Measurements from ENCODE around the gene SCGB1C2. TPM values are rescaled to one million over a fixed set of nuclear protein-coding genes. Genes with fewer than 3 reads are reported as not detected.
A peak's percentile ranks its signal among the peaks of the same experiment; 100 is the strongest.

The SCGB1C2 gene
- total and polyA plus RNA-seq, 7 donors = not detected

DNA sequence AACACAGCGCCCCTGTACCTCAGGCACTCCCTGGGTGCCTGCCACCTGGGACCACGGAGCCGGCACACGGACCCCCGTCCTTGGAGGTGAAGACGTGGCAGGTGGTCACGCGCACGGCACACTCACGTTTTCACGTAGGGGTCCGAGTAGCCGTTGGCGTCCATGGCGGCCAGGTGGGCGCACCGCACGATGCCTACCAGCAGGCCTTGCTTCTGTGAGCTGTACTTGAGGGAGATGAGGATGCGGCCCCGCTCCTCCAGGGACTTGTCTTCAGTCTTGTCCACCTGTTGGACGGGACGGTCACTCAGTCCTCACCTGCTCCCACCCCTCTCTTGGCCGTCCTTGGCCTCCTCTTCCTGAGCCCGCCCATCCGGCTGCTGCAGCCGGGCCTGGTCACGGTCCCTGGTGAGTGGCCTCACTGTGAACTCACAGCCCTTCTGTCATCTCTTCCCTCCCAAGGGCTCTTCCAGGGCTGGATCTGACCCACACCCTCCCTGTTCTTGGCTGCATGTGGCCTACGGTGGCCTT, 18.8 kb downstream of the SCGB1C2 start:
- ATAC-seq = no peak
- no peaks in the 10 kb centered on the region for H3K4me1 ChIP-seq
- no peaks in the 10 kb centered on the region for H3K9me3 ChIP-seq
- intact Hi-C loops (cut with DNase I) = no loop called here
- peak; percentile 13 to 25 for DNase-seq
- TF ChIP-seq, protein P1, sequence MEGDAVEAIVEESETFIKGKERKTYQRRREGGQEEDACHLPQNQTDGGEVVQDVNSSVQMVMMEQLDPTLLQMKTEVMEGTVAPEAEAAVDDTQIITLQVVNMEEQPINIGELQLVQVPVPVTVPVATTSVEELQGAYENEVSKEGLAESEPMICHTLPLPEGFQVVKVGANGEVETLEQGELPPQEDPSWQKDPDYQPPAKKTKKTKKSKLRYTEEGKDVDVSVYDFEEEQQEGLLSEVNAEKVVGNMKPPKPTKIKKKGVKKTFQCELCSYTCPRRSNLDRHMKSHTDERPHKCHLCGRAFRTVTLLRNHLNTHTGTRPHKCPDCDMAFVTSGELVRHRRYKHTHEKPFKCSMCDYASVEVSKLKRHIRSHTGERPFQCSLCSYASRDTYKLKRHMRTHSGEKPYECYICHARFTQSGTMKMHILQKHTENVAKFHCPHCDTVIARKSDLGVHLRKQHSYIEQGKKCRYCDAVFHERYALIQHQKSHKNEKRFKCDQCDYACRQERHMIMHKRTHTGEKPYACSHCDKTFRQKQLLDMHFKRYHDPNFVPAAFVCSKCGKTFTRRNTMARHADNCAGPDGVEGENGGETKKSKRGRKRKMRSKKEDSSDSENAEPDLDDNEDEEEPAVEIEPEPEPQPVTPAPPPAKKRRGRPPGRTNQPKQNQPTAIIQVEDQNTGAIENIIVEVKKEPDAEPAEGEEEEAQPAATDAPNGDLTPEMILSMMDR (IDR thresholded peaks at IDR 0.05) = no peak
- H3K4me3 ChIP-seq = no peak overlapping the region
- peaks cover 0 to 3% of the 10 kb centered on the region in 2 donors for H3K36me3 ChIP-seq (ENCODE audit: insufficient read depth in 1 of 2, low read depth in 1 of 2)
- peaks cover 0 to 9% (median 0%) of the 10 kb centered on the region in 3 donors for H3K27me3 ChIP-seq (ENCODE audit: insufficient read depth in 3 of 3, low read length in 2 of 3)
- no peak overlapping the region for H3K27ac ChIP-seq
- WGBS, 3 donors = 80 to 84% (median 83%) methylated on average over 28 of the region's 28 CpGs

DNA sequence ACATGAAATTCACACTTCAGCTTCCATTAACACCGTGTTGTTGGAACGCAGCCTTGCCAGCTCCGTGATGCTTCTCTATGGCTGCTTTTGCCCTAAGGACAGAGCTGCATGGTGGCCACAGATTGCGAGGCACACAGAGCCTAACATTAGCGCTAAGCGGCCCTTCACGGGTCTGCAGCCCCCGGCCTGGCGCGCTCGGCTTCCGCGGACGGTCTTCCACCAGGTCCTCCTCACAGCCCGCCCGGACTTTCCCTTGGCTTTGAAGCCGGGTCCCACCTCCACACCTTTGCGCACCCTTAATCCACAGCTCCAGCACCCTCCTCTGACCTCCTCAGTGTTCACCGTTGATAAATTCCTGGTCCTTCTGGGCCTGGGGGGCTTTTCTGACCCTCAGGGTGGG, 19.6 kb downstream of the SCGB1C2 start:
- TF ChIP-seq, protein P1 (IDR thresholded peaks at IDR 0.05) = no peak
- Histone ChIP-seq H3K4me1 (no peaks in the 10 kb centered on the region), H3K27me3 (ENCODE audit: insufficient read depth in 3 of 3, low read length in 2 of 3) (peaks cover 0 to 9% (median 0%) of the 10 kb centered on the region in 3 donors), H3K36me3 (ENCODE audit: insufficient read depth in 1 of 2, low read depth in 1 of 2) (no peaks in the 10 kb centered on the region), H3K27ac (no peak overlapping the region), H3K9me3 (no peaks in the 10 kb centered on the region), H3K4me3 (no peak overlapping the region)
- no peak for ATAC-seq
- DNase-seq = peak; percentile 11 to 36
- 87 to 94% (median 88%) methylated on average over 19 of the region's 19 CpGs for WGBS, 3 donors
- intact Hi-C loops (cut with DNase I) = no loop called here

DNA sequence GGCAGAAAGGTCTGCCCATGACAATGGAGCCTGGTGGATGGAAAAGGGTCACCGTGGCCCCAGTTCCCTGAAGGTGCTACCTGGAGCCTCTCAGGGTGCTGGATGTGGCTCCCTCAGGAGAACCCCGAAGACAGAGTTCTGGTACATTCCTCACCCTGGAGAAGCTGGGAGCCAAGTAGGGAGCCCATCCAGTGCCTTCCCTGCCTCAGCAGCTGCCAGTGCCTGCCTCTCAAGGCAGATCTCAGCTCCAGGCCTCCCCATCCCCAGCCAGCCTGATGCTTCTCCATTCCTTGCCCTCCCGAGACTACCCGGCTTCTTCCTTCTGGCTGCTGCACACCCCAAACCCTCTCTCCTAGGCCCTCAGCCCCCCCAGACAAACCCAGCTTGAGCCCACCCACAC, 20.5 kb downstream of the SCGB1C2 start:
- H3K36me3 ChIP-seq (ENCODE audit: insufficient read depth in 1 of 2, low read depth in 1 of 2) = no peaks in the 10 kb centered on the region
- H3K4me3 ChIP-seq = no peak overlapping the region
- TF ChIP-seq, protein P1 (IDR thresholded peaks at IDR 0.05) = no peak
- H3K9me3 ChIP-seq = no peaks in the 10 kb centered on the region
- peaks cover 0 to 3% (median 0%) of the 10 kb centered on the region in 3 donors for H3K27me3 ChIP-seq (ENCODE audit: insufficient read depth in 3 of 3, low read length in 2 of 3)
- 93 to 100% (median 100%) methylated on average over 3 to 4 of the region's 4 CpGs for WGBS, 3 donors
- H3K4me1 ChIP-seq = no peaks in the 10 kb centered on the region
- no peak for DNase-seq
- ATAC-seq = no peak
- intact Hi-C loops (cut with DNase I) = no loop called here
- no peak overlapping the region for H3K27ac ChIP-seq

DNA sequence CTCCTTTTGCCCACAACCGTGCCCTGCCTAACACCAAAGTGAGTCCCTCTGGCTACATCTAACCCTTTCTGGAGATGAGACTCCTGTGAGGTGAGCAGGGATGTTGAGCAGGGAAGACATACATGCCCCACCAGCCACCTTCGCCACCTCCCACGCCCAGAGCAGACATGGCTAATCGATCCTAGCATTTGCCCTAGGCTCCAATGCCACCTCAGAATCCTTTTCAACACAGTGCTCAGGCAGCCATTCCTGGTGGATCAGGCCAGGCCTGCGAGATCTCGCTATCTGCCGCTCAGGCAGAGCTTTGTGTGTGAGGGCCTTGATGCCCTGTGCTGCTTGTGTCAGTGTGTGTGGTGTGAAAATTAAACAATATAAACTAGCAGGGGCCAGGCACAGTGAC, 21.0 kb downstream of the SCGB1C2 start:
- H3K4me1 ChIP-seq = no peaks in the 10 kb centered on the region
- intact Hi-C loops (cut with DNase I) = no loop called here
- ATAC-seq = no peak
- no peak for DNase-seq
- TF ChIP-seq, protein P1 (IDR thresholded peaks at IDR 0.05) = no peak
- no peak overlapping the region for H3K4me3 ChIP-seq
- H3K27ac ChIP-seq = no peak overlapping the region
- H3K9me3 ChIP-seq = no peaks in the 10 kb centered on the region
- H3K27me3 ChIP-seq (ENCODE audit: insufficient read depth in 3 of 3, low read length in 2 of 3) = no peaks in the 10 kb centered on the region
- WGBS, 3 donors = 94 to 97% (median 97%) methylated on average over 7 of the region's 7 CpGs
- no peaks in the 10 kb centered on the region for H3K36me3 ChIP-seq (ENCODE audit: insufficient read depth in 1 of 2, low read depth in 1 of 2)

DNA sequence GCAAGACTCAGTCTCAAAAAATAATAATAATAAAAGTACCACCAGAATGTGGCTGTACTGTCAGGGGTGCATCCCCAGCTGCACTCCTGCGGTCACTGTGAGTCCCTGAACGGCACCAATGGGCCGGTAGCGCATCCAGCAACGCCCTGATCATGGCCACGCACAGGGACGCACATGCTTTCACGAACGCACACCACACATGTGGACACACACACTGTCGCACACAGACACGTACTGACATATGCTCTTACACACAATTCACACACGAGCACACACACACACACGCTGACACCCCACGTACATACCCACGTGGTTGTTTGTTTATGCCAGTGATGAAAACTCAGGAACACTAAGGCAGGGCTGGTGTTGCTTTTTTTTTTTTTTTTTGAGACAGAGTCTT, 22.2 kb downstream of the SCGB1C2 start:
- DNase-seq = no peak
- intact Hi-C loops (cut with DNase I) = no loop called here
- H3K4me3 ChIP-seq = no peak overlapping the region
- H3K9me3 ChIP-seq = no peaks in the 10 kb centered on the region
- 93 to 94% (median 93%) methylated on average over 15 of the region's 15 CpGs for WGBS, 3 donors
- TF ChIP-seq, protein P1 (IDR thresholded peaks at IDR 0.05) = no peak
- no peaks in the 10 kb centered on the region for H3K36me3 ChIP-seq (ENCODE audit: insufficient read depth in 1 of 2, low read depth in 1 of 2)
- H3K4me1 ChIP-seq = no peaks in the 10 kb centered on the region
- no peak overlapping the region for H3K27ac ChIP-seq
- H3K27me3 ChIP-seq (ENCODE audit: insufficient read depth in 3 of 3, low read length in 2 of 3) = no peaks in the 10 kb centered on the region
- no peak for ATAC-seq
